Right kidney (tissue), 9 donors: Measurements from ENCODE around the gene DHPS.
"Not testable (repeated sequence)": the region's sequence is repeated elsewhere in the genome, so short reads cannot be mapped to it uniquely, and the experiment has no call there.

Source experiments
- DNase-seq: peaks from one replicate; pipeline ENCODE4 v3.0.0-alpha.2; 2016
- long read RNA-seq, 8 donors: transcript quantifications; one replicate each; lab custom pipeline, GENCODE V29; 2026

The DHPS gene
- long read RNA-seq, donor 1, transcript DHPS-201 (9 exons, 1,363 nt) = major isoform, 25 of 40 reads
- long read RNA-seq, donor 1, partial matches to known transcripts = 6 of 40 reads
- long read RNA-seq, donor 1, other reads (novel, unspliced or antisense) = 0 of 40 reads
- long read RNA-seq, donor 2, transcript DHPS-201 (9 exons, 1,363 nt) = major isoform, 20 of 22 reads
- long read RNA-seq, donor 2, partial matches to known transcripts = 0 of 22 reads
- long read RNA-seq, donor 2, other reads (novel, unspliced or antisense) = 0 of 22 reads
- long read RNA-seq, donor 3, transcript DHPS-201 (9 exons, 1,363 nt) = major isoform, 14 of 19 reads
- long read RNA-seq, donor 3, partial matches to known transcripts = 0 of 19 reads
- long read RNA-seq, donor 3, other reads (novel, unspliced or antisense) = 0 of 19 reads
- long read RNA-seq, donor 4, transcript DHPS-201 (9 exons, 1,363 nt) = major isoform, 23 of 33 reads
- long read RNA-seq, donor 4, transcript DHPS-218 (2 exons, 1,085 nt) = minor isoform, 6 of 33 reads
- long read RNA-seq, donor 4, partial matches to known transcripts = 0 of 33 reads
- long read RNA-seq, donor 4, other reads (novel, unspliced or antisense) = 0 of 33 reads
- long read RNA-seq, donor 5, transcript DHPS-201 (9 exons, 1,363 nt) = major isoform, 30 of 37 reads
- long read RNA-seq, donor 5, transcript DHPS-218 (2 exons, 1,085 nt) = minor isoform, 5 of 37 reads
- long read RNA-seq, donor 5, partial matches to known transcripts = 0 of 37 reads
- long read RNA-seq, donor 5, other reads (novel, unspliced or antisense) = 0 of 37 reads
- long read RNA-seq, donor 6, transcript DHPS-201 (9 exons, 1,363 nt) = major isoform, 11 of 19 reads
- long read RNA-seq, donor 6, transcript DHPS-218 (2 exons, 1,085 nt) = minor isoform, 5 of 19 reads
- long read RNA-seq, donor 6, partial matches to known transcripts = 0 of 19 reads
- long read RNA-seq, donor 6, other reads (novel, unspliced or antisense) = 0 of 19 reads
- long read RNA-seq, donor 7 = 0 reads
- long read RNA-seq, donor 8, transcript DHPS-218 (2 exons, 1,085 nt) = minor isoform, 6 of 38 reads
- long read RNA-seq, donor 8, transcript DHPS-201 (9 exons, 1,363 nt) = major isoform, 29 of 38 reads
- long read RNA-seq, donor 8, partial matches to known transcripts = 0 of 38 reads
- long read RNA-seq, donor 8, other reads (novel, unspliced or antisense) = 0 of 38 reads

GRCh38 chr19:12681074-12681987 is at the start of gene DHPS:
DHPS (minus strand) TSS chr19:12681880; CDS start chr19:12681766, 114 bp downstream.
- DNase-seq = peak; percentile 92

DNA sequence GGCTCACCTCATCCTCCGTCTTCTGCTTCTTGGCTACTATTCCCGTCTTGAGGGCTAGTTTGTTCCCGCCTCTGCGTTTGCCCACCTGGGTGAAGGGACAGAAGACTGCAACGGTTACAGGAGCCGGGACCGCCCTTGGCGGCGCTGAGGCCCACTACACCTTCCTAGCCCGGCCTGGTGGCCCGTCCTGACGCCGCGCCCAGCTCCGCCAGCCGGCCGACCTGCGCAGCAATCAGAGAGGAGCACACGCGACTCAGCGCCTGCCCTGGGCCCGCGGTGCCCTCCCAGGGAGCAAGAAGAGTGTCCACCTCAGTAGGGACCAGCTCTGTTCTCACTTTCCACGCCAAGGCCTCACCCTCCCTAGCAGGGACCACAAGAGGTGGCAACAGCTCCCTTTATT is 49.7 kb upstream of the DHPS start:
- DNase-seq = no peak

DNA sequence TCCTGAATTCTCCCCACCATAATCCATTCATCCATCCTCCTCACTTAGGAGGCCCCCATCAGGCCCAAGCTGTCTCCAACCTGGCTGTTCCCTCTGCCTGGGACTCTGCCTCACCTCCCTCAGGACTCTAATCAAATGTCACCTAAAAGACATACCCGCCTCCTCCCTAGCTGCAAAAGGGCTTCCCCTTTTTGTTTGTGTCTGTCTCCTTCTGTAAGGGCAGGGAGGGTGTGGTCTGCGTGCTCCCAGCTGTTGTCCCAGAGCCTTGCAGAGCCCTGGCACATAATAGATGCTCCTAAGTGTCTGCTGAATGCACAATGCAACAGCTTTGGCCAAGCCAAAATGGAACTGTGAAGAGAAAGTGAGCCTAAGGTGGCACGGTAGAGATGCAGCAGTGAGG is 48.4 kb upstream of the DHPS start:
- DNase-seq = no peak

DNA sequence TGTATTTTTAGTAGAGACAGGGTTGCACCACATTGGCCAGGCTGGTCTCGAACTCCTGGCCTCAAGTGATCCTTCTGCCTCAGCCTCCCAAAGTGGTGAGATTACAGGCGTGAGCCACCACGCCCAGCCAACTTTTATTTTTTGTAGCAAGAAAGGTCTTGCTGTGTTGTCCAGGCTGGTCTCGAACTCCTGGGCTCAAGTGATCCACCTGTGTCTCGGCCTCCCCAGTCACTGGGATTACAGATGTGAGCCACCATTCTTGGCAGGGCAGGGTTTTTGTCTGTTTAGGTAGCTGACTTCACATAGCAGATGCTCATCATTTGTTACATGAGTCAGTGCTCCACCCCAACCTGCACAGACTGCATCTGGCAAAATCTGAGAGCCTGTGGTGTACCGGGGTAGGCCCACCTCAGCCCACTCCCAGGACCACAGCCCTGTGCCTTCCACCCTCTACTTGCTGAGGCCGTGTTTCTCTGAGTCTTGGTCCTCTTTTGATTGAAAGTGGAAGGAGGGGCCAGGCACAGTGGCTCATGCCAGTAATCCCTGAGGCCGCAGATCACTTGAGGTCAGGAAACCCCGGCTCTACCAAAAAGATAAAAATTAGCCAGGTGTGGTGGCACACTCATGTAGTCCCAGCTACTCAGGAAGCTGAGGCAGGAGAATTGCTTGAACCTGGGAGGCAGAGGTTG is 46.2 kb upstream of the DHPS start:
- DNase-seq = no peak

DNA sequence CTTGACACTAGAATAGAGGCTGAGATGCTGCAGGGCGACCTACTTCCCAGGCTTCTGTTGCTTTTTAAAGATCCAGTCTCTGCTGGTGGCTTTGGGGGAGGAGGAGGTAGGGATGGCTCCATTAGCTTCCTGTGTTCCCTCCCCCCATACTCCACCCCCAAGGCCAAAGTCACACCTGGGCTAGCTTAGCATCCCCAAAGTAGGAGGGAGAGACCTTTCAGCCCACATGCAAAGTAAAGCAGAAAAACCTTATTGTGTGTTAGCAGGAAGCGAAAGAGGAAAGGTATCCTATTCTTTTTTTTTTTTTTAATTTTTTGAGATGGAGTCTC is 45.3 kb upstream of the DHPS start:
- no peak for DNase-seq

DNA sequence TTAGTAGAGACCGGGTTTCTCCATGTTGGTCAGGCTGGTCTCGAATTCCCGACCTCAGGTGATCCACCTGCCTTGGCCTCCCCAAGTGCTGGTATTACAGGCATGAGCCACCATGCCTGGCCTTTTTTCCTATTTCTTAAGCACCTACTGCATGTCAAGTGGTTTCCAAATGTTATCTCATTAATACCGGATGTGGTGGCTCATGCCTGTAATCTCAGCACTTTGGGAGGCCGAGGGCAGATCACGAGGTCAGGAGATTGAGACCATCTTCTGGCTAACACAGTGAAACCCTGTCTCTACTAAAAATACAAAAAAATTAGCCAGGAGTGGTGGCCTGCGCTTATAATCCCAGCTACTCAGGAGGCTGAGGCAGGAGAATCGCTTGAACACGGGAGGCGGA is 43.9 kb upstream of the DHPS start:
- not testable (repeated sequence) for DNase-seq

- peak; percentile 76 for DNase-seq
Observed at GRCh38 chr19:12723641-12724426, 42.2 kb upstream of the DHPS start, which contains the start of gene TNPO2. TNPO2 (minus strand) TSS chr19:12723932; CDS start chr19:12720977, 2,955 bp downstream.

DNA sequence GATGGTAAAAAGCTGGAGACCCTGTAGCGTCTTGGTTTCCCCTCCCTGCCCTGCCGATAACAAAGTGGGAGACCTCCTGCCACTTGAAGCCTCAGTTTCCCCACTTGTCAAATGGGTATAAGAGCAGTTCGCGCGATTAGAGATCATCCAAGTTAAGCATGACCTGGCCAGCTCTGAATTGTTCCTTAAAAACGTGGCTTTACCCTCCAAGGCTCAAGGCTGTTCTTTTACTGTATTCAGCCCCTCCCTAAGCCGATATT is 41.6 kb upstream of the DHPS start:
- DNase-seq = no peak

- peak; percentile 91 for DNase-seq
Observed at GRCh38 chr19:12722566-12723380, 41.1 kb upstream of the DHPS start.

DNA sequence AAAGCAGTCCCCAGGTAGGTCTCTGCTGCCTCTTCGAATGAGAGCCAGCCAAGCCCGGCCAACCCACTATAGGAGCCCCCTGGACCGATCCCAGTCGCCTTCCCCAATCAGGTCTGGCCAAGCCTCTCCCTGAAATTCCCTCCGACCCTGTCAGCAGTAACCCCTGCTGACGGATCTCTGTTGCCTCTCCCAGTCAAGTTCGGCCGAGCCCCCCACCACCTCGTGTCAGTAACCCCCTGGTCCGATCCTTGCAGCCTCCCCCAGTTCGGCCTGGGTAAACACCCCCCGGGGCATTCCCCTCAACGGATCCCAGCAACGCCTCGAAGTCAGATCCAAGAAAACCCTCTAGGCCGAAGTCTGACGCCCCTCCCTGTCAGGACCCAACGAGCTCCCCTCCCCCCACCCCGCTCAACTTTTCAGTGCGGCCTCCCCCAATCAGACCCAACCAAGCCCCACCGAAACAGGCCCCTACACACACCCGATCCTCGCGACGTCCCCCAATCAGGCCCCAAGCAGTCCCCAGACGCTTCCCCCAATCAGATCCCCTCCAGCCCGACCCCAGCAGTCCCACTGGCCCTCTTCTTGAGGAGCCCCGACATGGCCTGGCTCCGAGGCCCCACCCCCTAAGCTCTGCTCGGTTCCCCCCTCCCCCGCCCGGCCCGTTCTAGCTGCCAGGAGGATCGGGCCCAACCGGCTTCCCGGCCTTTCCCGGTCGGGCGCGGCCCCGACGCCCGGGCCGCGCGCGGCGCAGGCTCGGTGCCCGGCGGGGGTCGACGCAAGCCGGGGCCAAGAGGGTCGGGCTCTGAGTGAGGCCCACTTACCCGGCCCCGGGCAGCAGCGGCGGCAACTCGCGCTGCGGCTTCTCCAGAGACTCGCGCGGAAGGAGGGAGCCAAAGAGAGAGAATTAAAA is 40.2 kb upstream of the DHPS start:
- DNase-seq = peak; percentile 61

GRCh38 chr19:12720851-12721655 is 39.4 kb upstream of the DHPS start:
- peak; percentile 64 for DNase-seq

- DNase-seq = no peak
Observed at GRCh38 chr19:12720296-12720695, 38.6 kb upstream of the DHPS start.

DNA sequence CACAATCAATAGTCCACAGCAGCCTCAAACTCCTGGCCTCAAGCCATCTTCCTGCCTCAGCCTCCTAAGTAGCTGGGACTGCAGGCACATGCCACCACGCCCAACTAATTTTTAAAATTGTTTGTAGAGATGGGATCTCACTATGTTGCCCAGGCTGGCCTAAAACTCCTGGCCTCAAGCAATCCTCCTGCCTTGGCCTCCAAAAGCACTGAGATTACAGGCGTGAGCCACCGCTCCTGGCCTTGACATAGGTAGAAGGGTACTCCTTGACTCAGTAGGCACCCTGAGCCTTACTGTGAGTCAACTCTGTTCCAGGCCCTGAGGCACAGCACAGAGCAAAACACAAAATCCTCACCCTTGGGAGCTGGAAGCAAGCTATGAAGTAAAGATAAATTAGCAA is 34.2 kb upstream of the DHPS start:
- no peak for DNase-seq

- DNase-seq = no peak
Observed at GRCh38 chr19:12715102-12715501, 33.4 kb upstream of the DHPS start.

- DNase-seq = not testable (repeated sequence)
Observed at GRCh38 chr19:12713304-12713703, 31.6 kb upstream of the DHPS start.

- DNase-seq = not testable (repeated sequence)
Observed at GRCh38 chr19:12712077-12712476, 30.4 kb upstream of the DHPS start.

DNA sequence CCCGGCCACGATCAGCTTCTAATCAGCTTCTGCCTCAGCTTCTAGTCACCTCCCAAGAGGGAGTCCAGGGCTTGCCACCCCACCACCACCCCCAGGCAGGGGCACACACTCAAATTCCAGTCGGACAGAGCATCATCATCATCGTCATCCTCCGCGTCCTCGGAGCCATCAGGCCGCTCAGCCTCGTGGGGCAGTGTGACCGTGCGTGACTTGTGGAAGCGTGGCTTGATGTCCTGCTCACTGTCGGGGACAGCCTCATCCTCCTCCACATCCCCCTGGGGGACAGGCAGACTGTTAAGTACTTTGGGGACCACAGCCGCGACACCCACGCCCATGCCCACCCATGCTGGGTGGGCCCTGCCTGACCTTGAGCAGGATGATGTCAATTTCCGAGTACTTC is 29.5 kb upstream of the DHPS start:
- no peak for DNase-seq

DNA sequence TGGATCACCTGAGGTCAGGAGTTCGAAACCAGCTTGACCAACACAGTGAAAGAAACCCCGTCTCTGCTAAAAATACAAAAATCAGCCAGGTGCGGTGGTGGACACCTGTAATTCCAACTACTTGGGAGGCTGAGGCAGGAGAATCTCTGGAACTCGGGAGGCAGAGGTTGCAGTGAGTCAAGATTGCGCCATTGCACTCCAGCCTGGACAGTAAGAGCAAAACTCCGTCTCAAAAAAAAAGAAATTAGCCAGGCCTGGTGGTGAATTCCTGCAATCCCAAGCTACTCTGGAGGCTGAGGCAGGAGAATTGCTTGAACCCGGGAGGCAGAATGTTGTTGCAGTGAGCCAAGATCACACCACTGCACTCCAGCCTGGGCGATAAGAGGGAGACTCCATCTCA is 27.0 kb upstream of the DHPS start:
- no peak for DNase-seq
